GM10847 (cell line): ENCODE results near the gene DNAJB1.

Experiments used
- POLR2A ChIP-seq: IDR thresholded peaks from 2 replicates; pipeline ENCODE4 v1.6.1; 2011; ENCODE audit not compliant: insufficient read length; ENCODE audit errors: extremely low read depth

Gene DNAJB1

DNA sequence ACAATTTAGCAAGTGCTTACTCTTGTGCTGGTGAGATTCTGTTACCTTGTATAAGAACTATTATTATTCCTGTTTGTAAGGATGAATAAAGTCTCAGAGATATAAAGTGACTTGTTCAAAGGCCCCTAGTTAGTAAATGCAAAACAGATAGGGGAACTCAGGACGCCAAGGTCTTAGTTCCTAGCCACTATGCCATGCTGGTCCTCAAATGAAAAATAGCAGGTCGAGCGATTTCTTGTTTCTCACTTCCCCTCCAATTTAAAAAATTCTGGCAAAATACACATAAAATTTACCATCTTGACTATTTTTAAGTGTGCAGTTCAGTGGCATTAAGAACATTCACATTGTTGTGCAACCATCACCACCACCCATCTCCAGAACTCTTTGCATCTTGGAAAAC lies 12.3 kb upstream of the DNAJB1 start:
- TF ChIP-seq POLR2A = no peak

DNA sequence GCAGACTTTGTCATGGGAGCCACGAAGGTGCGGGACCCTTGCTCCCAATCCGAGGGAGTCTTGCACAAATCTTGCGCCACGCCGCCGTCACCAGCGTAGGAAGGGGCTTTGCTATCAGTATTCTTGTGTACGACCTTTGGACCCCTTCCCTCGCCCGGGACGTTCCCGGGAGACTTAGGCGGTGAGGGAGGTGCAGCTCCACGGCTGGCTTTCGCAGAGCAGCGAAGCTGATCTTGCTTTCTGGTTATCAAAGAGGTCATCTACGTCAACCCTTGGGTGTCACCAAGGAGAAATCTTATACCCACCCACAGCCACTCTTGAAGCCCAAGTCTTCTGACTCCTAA lies 11.8 kb upstream of the DNAJB1 start:
- TF ChIP-seq POLR2A = no peak

DNA sequence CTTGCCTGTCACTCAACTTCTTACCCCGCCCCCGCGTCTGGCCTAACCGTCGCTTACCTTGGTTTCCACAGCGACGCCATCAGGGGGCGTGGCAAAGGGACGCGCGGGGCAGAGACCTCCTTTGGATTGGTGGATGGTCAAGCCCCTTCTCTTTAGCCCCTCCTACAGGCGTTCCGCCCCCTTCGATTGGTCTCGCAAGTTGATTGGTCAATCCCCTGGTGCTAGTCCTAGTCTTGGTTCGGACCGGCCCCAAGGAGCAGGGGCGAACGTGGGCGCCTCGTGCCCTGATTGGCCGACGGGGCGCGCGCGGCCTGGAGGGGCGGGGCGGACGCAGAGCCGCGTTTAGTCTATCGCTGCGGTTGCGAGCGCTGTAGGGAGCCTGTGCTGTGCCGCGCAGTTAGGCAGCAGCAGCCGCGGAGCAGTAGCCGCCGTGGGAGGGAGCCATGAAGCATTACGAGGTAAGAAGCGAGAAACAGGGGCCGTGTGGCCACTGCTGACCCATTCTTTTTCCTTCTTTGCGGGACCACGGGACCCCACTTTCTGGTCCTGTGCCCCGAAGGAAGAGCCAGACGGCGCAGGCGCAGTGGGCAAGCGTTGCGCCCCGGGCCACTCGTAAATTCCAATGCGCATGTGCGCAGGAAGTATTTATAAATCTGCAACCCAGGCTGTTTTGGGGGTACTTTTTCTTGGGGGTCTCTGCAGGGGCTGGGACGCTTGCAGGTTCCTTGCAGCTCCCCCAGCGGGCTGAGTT lies 11.2 kb upstream of the DNAJB1 start, which contains the start of gene TECR:
Gene TECR, plus strand, starts transcription at position 341 of the 751 bp plus-strand sequence. Its CDS starts 103 bp downstream, at position 444.
- TF ChIP-seq POLR2A = peak; percentile 97

DNA sequence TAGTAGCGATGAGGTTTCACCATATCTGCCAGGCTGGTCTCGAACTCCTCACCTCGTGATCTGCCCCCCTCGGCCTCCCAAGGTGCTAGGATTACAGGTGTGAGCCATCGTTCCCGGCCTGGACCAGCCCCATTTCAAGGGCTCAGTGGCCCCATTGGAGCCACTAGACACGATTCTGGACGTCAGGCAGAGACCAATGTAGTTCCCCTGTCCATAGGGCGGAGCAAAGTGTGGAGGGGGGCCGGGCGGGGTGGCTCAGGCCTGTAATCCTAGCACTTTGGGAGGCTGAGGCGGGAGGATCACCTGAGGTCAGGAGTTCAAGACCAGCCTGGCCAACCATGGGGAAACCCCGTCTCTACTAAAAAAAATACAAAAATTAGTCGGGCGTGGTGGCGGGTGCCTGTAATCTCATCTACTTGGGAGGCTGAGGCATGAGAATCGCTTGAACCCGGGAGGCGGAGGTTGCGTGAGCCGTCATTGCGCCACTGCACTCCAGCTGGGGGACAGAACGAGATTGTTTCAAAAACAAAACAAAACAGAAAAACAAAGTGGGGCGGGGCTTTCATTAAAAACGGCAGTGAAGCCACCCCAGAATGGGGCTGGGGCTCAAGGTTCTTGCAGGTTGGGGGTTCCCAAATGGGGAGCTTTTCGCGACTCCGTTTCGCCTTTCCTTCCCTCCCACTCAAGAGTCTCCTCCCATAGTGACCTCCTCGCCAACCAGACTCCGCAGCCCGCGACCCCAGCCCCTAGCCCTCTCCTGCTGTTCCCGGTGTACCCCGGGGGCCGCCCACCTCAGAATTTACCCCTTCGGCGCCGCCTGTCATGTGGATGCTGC lies 10.4 kb upstream of the DNAJB1 start:
- TF ChIP-seq POLR2A = no peak

DNA sequence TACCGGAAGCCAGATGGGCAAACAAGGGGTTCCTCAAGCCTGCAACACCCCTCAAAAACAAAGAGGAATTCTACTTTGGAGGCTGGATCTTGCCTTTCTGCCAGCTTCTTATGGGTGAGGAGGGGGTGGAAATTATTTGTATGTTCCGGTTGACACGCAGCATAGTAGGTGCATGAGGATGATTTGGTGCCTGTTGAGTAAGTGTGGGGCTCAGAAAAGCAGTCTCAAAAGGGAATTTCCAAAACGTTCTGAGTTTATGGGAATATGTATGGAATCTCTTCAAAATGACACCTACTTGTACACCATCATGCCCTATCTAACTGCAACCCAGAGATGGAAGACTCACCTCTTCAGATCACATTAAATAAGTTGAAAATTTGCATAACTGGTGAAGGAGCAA lies 8.2 kb upstream of the DNAJB1 start:
- TF ChIP-seq POLR2A = no peak

DNA sequence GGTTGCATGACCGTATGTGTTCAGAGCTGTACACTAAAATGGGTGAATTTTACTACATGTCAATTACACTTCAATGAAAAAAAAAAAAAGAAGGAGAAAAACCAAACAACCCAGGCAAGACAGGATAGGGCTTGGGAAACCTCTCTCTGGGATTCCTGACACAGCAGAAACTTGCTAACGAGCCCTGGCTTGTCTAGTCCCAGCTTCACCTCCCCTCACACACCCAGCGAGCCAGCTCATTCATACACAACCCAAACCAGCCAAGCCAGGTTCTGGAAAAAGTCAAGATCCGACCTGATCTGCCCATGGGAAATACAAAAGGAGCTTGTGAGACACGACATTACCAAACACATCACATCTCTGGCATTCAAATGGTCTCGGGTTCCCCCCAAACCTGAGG lies 7.5 kb upstream of the DNAJB1 start:
- no peak for TF ChIP-seq POLR2A

DNA sequence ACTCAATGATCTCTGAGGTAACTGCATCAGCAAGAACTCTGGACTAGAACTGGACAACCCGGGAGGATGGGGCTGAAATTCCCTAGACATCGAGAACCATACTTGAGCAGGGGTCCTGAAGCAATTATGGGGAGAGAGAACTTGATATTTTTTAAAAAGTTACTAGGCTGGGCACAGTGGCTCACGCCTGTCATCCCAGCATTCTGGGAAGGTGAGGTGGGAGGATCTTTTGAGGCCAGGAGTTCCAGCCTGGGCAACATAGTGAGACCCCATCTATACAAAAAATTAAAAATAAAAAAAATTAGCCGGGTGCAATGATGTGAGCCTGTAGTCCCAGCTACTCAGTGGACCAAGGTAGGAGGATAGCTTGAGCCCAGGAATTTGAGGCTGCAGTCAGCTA lies 2.3 kb upstream of the DNAJB1 start:
- no peak for TF ChIP-seq POLR2A

DNA sequence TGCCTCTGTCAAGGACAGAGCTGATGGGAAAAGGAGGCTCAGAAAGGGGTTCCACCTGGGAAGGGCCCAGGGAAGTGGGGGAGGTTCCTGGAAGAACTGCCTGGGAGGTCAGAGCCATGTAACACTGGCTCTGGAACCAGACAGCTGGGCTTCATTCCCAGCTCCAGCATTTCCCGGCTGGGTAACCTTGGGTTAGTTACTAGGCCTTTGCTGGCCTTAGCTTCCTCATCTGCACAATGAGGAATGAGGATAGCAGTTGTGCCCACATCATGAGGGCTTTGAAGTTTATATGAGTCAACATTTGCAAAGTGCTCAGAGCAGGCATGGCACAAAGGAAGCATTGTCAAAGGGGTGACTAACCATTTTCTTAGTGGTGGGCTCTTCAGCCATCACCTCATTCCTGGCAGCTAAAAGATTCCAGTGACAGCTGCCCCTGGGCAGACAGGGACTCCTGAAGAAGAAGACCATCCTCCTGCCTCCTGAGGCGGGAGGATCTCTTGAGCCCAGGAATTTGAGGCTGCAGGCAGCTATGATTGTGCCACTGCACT lies 1.7 kb upstream of the DNAJB1 start:
- TF ChIP-seq POLR2A = no peak

DNA sequence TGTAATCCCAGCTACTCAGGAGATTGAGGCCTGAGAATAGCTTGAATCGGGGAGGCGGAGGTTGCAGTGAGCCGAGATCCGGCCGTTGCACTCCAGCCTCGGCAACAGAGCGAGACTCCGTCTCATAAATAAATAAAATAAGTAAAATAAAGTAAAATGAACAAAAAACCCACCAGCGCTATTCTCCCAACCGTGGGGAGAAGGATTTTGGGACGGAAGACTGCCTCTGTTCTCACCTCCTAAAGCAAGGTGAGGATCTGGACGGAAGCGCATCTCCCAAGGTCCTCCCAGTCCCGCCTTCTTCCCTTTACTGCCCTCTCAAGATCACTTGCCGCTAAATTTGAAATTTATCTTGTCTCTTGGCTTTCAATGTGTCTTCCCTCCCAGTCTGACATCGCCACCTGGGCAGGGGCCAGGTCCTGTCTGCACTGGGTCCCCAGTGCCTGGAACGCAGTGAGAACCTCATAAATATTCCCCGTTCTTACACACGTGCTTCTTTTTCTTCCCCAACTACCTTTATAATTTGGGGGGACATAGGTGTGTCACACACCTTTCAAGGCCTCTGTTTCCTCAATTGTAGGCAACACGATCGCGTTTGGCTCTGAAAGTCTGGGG lies 1.2 kb upstream of the DNAJB1 start:
- no peak for TF ChIP-seq POLR2A

DNA sequence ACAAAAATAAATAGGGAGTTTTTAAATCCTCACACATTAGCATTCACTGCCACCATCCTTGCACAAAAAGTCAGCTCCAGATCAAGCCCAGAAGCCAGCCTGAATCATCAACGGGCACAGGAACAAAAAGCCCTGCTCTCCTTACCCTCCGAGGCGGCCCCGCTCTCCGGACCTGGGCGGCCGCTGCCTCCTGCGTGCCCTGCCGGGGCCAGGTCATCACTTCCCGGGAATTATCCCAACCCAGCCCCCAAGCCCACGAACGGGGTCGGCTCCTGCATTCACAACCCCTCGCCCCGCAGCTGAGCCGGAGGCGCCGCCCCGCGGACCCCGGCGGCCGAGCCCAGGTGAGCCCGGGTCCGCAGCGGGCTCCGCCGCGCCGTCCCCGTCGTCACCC lies 754 bp downstream of the DNAJB1 start:
- TF ChIP-seq POLR2A = no peak

DNA sequence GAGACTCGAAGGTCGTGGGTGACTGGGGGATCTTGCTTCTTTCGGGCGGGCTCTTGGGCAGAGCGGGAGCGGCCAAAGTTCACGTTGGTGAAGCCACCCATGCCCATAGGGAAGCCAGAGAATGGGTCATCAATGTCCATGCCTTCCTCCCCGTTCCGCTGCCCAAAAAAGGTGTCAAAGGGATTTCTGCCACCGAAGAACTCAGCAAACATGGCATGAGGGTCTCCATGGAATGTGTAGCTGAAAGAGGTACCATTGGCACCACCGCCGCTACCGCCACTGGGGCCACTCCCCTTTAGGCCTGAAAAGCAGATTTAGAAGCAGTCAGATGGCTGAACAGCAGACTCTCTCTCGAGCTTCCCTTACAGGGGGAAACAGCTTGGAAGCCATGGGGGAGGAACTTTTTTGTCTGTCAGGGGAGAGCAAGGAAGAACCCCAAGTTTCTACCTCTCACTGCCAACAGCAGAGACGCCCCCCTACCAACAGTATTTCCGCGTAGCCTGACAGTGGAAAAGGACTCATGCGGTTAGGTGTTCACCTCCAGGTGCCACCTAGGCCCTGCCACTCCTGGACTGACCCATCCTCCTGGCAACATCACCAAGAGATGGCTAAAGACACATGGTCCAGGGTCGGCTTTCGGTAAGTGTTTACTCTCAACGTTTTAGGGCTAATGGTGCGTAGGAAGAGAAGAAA lies 1.3 kb downstream of the DNAJB1 start:
- TF ChIP-seq POLR2A = no peak

DNA sequence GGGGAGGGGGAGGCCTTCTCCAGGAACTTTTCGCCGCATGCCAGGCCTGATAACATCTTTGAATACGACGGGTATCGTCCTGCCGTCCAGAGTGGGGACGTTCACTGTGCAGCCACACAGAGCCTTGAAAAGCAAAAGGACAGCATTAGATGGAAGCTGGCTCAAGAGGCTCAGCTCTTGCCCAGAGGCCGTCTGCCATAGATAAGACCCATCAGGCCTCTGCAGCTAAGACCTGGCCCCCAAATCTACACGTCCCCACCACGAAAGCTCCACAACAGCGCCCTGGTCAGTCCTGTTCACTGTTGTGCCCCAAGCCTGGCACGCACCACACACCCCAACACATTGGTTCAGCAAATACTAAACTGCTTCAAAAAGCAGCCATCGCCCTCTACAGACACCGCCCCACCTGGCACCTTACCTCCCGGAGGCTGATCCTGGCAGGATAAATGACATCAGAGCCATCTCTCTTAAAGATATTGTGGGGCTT lies 2.1 kb downstream of the DNAJB1 start:
- no peak for TF ChIP-seq POLR2A

DNA sequence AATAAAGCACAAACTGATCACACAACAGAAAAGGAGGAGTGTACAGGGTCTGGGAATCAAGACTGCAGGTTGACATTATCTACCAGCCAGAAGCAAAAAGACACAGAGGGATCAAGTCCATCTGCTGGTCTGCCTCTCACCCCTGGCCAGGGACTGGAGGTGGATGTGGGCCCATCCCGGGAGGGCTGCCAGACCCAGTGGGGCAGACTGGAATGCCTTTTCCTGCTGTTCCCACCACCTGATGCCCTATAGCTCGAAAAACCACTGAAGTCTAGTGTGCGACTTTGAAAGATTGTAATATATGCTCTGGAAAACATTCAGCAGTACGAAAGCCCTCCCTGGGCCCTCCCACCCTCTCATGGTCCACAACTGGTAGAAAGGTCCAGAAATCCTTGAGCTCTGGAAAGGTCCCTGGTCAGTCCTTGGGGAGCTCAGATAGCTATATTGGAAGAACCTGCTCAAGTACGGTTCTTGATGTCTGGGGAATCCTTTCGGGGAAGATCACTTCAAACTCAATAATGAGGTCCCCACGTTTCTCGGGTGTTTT lies 2.6 kb downstream of the DNAJB1 start:
- no peak for TF ChIP-seq POLR2A

DNA sequence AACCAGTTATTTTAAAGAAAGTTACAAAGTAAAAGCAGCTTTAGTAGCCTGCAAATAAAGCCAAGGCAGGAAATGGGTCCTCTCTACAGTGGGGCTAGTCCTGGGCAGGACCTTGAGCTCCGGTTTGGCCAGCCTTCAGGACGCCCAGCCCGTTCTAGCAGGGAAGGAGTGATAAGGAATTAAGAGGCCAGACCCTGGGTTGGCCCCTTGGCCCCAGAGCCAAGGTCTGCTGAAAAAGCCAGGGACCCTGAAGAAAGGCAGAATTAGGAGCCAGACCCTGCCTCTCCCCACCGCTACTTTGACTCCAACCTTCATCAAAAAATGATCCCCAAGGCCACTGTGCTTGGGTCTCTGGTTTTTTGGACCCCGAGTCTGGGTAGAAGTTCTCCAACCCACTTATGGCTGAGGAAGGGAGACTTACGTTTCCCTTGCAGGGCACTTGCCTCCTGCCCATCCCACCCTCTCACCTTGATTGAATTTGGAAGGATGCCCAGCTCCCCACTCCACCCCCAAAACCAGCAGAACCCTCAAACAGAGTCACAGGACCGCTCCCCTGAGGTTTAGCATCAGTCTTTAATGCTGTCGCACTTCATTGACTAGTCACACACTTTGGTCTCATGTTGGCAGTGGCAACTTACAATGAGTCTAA lies 3.9 kb downstream of the DNAJB1 start:
- no peak for TF ChIP-seq POLR2A
